SK-N-SH treated with all-trans-retinoic acid at 6 μM for 48 hours (cell line): Measurements from ENCODE around the gene UPK3BL2.
"Not testable (repeated sequence)": the region's sequence is repeated elsewhere in the genome, so short reads cannot be mapped to it uniquely, and the experiment has no call there.

Source experiments
- ARNTL ChIP-seq: fragments of 450-650 bp; formaldehyde crosslinking; IDR thresholded peaks from 2 replicates; pipeline ENCODE4 v1.5.0; 2020; ENCODE audit warnings: low read depth, mild to moderate bottlenecking, moderate library complexity, borderline replicate concordance
- CSDC2 ChIP-seq: fragments of 250-450 bp; sonication (Bioruptor Pico); IDR thresholded peaks from 2 replicates; pipeline ENCODE4 v1.5.0; 2020; ENCODE audit warnings: mild to moderate bottlenecking, moderate library complexity
- ISL1 ChIP-seq: fragments of 250-450 bp; sonication (Bioruptor Pico); IDR thresholded peaks from 2 replicates; pipeline ENCODE4 v2.1.2; 2022; ENCODE audit warnings: mild to moderate bottlenecking, moderate library complexity
- PATZ1 ChIP-seq: fragments of 250-450 bp; sonication (Bioruptor Pico); IDR thresholded peaks from 2 replicates; pipeline ENCODE4 v1.8.0; 2020; ENCODE audit warnings: mild to moderate bottlenecking, moderate library complexity, borderline replicate concordance
- PPARA ChIP-seq: fragments of 250-450 bp; sonication (Bioruptor Pico); IDR thresholded peaks from 2 replicates; pipeline ENCODE4 v1.5.0; 2020; ENCODE audit warnings: mild to moderate bottlenecking, borderline replicate concordance
- RARB ChIP-seq: fragments of 250-450 bp; sonication (Bioruptor Pico); IDR thresholded peaks from 2 replicates; pipeline ENCODE4 v1.8.0; 2021; ENCODE audit warnings: mild to moderate bottlenecking, moderate library complexity
- TCF4 ChIP-seq: fragments of 250-450 bp; sonication (Bioruptor Pico); IDR thresholded peaks from 2 replicates; pipeline ENCODE4 v1.8.0; 2021; ENCODE audit warnings: mild to moderate bottlenecking, moderate library complexity, borderline replicate concordance
- TOX ChIP-seq: fragments of 250-450 bp; sonication (Bioruptor Pico); IDR thresholded peaks from 2 replicates; pipeline ENCODE4 v1.8.0; 2021; ENCODE audit warnings: mild to moderate bottlenecking, moderate library complexity, borderline replicate concordance
- ZFP3 ChIP-seq: fragments of 250-450 bp; sonication (Bioruptor Pico); IDR thresholded peaks from 2 replicates; pipeline ENCODE4 v1.5.0; 2020; ENCODE audit warnings: mild to moderate bottlenecking, moderate library complexity
- ZNF565 ChIP-seq: fragments of 450-650 bp; formaldehyde crosslinking; conservative IDR thresholded peaks from 2 replicates; pipeline ENCODE4 v1.5.0; 2020; ENCODE audit warnings: low read depth, mild to moderate bottlenecking, moderate library complexity
- ZNF8 ChIP-seq: fragments of 450-650 bp; formaldehyde crosslinking; IDR thresholded peaks from 2 replicates; pipeline ENCODE4 v1.5.0; 2020; ENCODE audit warnings: mild to moderate bottlenecking, moderate library complexity

DNA sequence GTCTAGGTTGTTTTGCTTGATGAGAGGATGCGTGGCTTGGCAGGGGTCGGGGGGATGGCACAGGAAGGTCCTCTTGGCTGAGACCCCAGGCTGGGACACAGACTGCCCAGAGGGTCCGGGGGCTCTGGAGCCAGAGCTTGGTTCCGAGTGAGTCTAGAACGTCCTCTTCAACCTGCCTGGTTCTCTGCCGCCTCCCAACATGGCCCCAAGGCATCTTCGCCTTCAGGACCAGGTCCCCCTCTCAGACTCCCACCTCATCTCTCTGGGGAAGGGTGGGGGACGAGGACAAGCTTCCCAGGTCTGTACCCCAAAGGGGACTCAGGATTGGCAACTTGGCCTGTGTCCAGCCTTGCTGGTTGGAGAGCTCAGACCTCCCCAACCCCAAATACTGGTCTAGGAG is 1.4 kb downstream of the UPK3BL2 start:
- TF ChIP-seq ZNF8 (CRISPR knock-in tag); PATZ1; CSDC2 (CRISPR knock-in tag); ZNF565; RARB (CRISPR knock-in tag); PPARA (CRISPR knock-in tag); ARNTL (CRISPR knock-in tag); ZFP3 (CRISPR knock-in tag); TOX (CRISPR knock-in tag); ISL1 (CRISPR knock-in tag); TCF4 (CRISPR knock-in tag): not testable (repeated sequence)
